ENCODE results near the gene FKBP14. TPM values are rescaled to one million over a fixed set of nuclear protein-coding genes. Genes with fewer than 3 reads are reported as not detected.

The FKBP14 gene
- polyA plus RNA-seq, 3 donors, result 21.6 to 23.6 (median 22.9) TPM

DNA sequence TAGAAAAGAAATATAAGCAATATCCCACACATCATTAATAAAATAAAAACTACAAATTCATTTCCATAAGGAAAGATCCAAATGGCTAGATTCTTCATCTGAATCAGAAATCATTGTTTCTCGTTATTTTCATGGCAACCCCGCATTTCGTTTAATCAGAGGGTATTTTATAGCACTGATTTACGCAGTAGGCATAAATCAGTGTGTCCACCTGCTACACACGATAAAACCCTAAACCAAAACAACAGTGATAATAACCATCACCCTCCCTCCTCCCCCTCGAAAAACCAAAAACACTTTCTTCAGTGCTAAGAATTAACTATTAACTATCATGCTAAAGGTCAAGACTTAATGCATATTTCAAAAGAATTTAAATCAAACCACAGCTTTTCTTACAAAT, 16.5 kb downstream of the FKBP14 start:
- peak in 1 of 11 donors; percentile 33 for DNase-seq (ENCODE audit: extremely low read depth in 1 of 11, low read depth in 9 of 11, low spot score in 4 of 11)

- DNase-seq (ENCODE audit: extremely low read depth in 1 of 11, low read depth in 9 of 11, low spot score in 4 of 11), result no peak
Observed at GRCh38 chr7:30005464-30005863, 21.0 kb downstream of the FKBP14 start.

GRCh38 chr7:30003098-30003497, 23.4 kb downstream of the FKBP14 start:
- DNase-seq (ENCODE audit: extremely low read depth in 1 of 11, low read depth in 9 of 11, low spot score in 4 of 11), result no peak

GRCh38 chr7:30001998-30002397, 24.5 kb downstream of the FKBP14 start:
- DNase-seq (ENCODE audit: extremely low read depth in 1 of 11, low read depth in 9 of 11, low spot score in 4 of 11), result no peak

- DNase-seq (ENCODE audit: extremely low read depth in 1 of 11, low read depth in 9 of 11, low spot score in 4 of 11), result no peak
Observed at GRCh38 chr7:29998489-29998888, 28.0 kb downstream of the FKBP14 start.

DNA sequence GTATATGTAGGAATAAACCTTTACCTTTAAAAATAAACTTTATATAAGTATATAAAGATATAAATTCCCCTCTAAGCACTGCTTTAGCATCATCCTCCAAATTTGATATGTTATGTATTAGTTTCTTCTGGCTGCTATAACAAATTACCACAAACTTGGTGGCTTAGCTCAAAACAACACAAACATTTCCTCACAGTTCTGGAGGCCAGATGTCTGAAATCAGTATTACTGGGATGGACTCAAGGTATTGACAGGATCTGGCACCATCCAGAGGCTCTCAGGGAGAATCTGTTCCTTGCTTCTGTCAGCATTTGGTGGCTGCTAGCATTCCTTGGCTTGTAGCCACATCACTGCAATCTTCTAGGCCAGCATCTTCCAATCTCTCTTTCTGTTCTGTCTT, 30.2 kb downstream of the FKBP14 start:
- DNase-seq (ENCODE audit: extremely low read depth in 1 of 11, low read depth in 9 of 11, low spot score in 4 of 11), result no peak

GRCh38 chr7:29995652-29996051, 30.9 kb downstream of the FKBP14 start:
- DNase-seq (ENCODE audit: extremely low read depth in 1 of 11, low read depth in 9 of 11, low spot score in 4 of 11), result no peak

DNA sequence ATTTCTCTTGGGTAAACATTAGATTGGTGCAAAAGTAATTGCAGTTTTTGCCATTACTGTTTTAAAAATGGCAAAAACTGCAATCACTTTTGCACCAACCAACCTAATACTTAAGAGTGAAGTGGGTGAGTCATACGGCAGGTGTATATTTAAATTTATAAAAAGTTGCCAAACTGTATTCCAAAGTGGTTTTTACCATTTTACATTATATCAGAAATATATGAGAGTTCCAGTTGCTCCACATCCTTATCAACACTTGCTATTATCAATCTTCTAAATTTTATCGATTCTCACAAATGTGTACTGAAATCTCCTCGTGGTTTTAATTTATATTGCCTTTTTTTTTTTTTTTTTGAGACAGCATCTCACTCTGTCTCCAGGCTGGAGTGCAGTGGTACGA, 33.4 kb downstream of the FKBP14 start:
- no peak for DNase-seq (ENCODE audit: extremely low read depth in 1 of 11, low read depth in 9 of 11, low spot score in 4 of 11)

DNA sequence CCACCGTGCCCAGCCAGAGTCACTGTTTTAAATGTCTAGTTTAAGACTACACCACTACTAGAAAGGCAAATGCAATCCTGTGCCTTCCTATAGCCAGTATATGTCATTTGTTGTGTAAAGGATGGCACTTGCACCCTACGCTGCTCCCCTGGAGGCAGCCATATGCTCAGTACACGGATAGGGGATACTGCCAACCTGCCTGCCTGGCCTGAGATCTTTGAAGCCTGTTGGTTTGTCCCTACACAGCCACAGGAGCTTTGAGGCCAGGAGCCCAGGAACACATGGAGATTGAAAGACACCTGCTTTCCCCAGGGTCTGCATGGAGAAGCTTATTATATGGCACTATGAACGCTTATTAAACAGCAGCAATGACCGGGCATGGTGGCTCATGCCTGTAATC, 34.6 kb downstream of the FKBP14 start:
- DNase-seq (ENCODE audit: extremely low read depth in 1 of 11, low read depth in 9 of 11, low spot score in 4 of 11), result no peak

GRCh38 chr7:29990931-29991330, 35.6 kb downstream of the FKBP14 start:
- no peak for DNase-seq (ENCODE audit: extremely low read depth in 1 of 11, low read depth in 9 of 11, low spot score in 4 of 11)

DNA sequence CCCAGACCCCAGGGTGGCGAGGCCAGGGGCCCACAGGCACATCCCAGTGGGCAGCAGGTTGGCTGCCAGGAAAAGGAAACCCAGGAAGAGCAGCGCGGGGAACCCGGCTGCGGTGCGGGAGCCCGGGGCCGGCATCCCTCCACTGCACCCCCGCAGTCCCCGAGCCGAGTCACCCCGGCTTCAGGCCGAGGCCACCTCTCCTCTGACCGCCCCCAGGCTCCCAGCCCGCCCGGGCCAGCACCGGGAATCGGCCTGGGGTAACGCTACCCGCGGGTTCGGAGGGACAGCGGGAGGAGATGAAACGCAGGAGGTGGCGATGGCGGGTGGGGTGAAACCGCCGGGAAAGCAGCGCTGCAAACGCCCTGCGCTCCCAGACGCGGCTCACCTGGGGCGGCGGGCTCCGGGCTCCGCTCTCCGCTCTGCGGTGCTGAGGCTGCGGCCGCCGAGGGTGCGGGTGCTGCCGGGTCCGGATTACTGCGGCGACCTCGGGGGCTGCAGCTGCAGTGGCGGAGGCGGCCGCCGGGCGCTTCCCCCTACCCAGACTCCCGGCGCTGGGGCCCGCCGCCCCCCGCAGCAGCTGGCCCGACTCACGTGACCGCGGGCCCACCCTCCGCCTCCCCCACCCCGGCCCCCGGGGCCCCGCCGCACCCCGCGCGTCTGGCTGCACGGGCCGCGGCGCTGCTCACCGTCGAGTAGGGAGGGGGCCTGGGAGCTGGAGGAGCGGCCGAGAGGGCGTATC, 37.1 kb downstream of the FKBP14 start, which contains the start of gene SCRN1:
SCRN1 (minus strand) TSS at position 545 of the 739 bp plus-strand sequence. CDS start 20,734 bp downstream, outside the sequence.
- DNase-seq (ENCODE audit: extremely low read depth in 1 of 11, low read depth in 9 of 11, low spot score in 4 of 11), result peak in 7 of 11 donors; percentile 33 to 60 (median 46)

DNA sequence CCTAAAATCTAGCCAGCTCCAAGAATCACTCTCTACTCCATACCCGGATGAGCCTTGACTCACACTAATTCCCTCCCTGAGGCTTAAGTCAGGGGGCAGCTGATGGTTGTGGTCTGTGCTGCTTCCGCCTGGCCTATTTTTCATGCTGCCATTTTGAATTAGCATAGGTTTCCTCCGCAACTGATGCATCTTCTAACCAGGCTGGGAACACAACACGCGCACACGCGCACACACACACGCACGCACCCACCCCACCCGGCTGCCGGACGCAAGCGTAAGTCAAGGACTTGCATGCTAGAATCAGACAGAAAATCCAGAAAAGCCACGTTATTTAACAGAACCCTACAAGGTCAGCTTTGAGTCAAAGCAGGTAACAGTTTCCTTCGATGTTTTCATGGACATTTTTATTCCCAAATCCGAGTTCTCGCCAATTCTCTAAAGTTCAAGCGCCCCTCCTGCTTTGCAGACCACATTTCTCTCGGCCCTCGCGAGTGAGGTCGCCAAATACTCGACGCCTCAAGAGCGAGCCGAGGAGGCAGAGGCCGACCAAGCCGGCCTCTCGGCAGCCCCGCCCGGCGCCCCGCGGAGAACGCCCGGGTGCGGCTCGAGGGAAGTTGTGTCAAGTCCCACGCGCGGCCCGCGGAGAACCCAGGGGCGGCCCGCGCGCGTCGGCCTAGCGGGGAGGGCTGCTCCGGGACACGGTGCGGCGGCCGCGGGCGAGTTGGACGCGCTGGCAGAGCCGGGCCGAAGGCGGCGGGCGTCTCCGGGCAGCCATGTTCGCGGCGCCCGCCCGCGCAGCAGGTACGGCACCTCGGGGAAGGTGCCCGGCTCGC, 37.9 kb downstream of the FKBP14 start:
- DNase-seq (ENCODE audit: extremely low read depth in 1 of 11, low read depth in 9 of 11, low spot score in 4 of 11), result peak in 7 of 11 donors; percentile 17 to 64 (median 47)

DNA sequence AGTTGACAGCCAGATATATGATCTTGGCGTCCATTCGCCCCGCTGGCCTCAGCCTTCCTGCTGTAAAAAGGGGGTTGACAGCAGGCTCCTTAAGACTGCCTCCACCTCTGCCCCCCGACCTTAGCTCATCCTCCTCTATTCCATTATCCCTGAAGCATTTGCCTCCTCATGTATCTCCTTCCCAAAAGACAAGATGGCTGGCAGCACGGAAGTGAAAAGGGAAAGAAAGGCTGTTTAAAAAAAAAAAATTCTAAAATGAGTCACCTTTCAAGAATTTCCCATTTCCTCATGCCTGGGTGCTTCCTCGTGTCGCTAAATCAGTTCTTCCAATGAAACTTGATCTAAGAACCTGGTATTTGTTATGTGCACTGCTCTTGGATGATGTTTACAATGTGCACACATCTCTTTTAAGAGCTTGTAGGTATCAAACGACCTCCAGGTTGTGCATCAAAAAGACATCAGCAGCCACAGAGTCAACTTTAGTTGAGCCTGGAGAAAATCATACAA, 38.6 kb downstream of the FKBP14 start:
- peak in 7 of 11 donors; percentile 21 to 70 (median 50) for DNase-seq (ENCODE audit: extremely low read depth in 1 of 11, low read depth in 9 of 11, low spot score in 4 of 11)

GRCh38 chr7:29987083-29987482, 39.4 kb downstream of the FKBP14 start:
- DNase-seq (ENCODE audit: extremely low read depth in 1 of 11, low read depth in 9 of 11, low spot score in 4 of 11), result no peak

DNA sequence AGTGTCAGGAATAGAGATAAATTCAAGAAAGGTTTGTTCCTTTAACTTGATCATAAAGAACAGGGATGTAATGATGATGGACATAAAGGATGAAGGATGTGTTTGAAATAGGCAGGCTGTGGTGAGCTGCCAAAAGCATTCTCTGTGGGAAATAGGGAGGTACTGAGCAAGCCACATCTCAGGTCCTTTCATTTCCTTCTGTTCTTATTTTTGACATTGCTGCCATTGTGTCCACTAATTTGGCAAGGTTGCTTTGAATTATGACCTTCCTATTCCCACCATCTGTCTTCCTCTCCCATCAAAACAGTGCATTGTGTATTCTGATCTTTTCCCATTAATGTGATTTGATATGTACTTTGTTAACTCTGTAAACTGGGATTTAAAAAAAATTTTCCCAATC, 46.4 kb downstream of the FKBP14 start:
- DNase-seq (ENCODE audit: extremely low read depth in 1 of 11, low read depth in 9 of 11, low spot score in 4 of 11), result no peak

DNA sequence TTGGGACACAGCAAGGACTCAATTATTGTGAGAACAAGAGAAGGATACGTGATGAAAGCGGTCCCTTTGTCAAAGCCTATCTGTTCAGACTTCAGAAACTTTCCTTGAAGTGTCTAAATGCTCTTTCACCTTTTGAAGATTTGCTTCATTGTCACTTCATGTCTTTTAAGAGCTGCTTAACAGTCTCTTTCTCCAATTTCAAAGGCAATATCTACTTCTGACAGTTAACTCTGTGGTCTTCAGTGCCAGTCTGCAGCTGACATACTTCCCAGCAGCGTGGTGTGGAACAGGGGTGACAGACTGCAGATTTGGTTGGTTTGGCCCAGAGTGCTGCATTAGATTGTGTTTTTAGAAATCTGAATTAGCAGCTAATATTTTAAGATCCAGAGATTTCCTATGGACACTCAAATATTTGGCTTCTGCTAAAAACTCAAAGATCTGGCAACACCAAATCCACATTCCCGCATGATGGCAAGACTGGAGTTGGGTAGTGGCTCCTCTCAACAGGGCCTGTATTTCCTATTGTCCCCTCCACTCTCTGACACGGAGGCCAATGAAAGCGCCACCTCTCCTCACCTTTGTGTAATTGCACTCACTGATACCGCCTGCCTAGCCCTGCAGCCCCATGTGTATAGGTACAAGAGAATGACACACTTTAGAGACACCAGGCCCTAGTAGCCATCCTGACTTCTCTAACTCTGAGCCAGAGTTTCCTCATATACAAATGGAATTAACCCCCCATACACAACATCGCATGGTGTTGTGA, 48.4 kb downstream of the FKBP14 start:
- DNase-seq (ENCODE audit: extremely low read depth in 1 of 11, low read depth in 9 of 11, low spot score in 4 of 11), result no peak

DNA sequence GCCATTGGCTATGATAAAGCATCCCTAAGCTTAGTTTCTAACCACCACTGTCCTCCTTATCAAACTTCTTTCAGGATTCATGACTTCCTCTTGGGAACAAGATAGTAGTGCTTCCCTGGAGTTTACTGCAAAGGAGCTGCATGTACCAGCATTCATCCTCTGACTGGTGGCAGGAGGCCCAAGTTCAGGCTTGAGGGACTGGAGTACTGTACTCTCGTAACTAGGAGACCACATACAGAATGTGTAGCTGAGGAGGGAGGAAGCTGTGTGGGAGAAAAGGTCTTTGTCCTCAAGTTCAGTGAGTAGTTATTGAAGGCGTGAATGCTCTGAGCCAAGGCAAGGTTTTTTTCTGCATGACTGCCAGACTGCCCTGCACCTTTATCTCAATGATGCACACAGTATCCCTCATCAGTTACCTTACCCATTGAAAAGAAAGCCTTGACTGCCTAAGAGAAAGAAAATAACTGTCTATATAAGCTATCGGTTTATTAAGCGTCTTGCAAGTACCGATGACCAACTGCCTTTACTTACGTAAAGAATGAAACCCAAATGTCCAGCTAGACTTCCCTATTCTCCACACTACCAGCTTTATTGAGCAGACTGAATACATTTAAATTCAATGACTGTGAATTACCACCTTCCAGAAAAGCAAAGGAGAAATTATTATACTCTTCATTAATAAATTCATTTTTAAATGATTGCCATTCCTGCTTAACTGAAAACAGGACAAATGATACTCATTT, 49.7 kb downstream of the FKBP14 start:
- peak in 9 of 11 donors; percentile 25 to 78 (median 45) for DNase-seq (ENCODE audit: extremely low read depth in 1 of 11, low read depth in 9 of 11, low spot score in 4 of 11)

GRCh38 chr7:29976266-29976665, 50.2 kb downstream of the FKBP14 start:
- no peak for DNase-seq (ENCODE audit: extremely low read depth in 1 of 11, low read depth in 9 of 11, low spot score in 4 of 11)

DNA sequence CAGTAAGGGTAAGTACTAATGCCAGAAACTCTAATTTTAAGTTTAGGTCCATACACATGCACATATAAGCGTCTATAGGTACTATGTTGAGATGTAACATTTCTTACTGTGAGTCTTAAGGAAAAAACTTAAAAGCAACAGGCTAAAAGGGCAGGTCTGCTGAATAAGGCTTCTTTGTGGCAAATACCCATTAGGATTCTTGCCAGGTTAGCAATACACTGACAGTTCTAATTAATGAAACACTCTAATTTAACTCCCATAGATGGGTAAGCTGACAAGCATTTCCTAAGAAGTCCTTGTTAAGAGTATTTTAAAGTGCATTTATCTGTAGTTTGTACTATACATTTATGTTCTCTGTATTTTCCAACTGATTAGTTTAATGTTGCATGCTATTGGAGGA, 50.9 kb downstream of the FKBP14 start:
- no peak for DNase-seq (ENCODE audit: extremely low read depth in 1 of 11, low read depth in 9 of 11, low spot score in 4 of 11)
